OCI-LY1 (cell line): ENCODE results near the gene F11R.

Experiments
- H2AFZ ChIP-seq: fragments of 200-600 bp; sonication (generic), shearing (Covaris generic); 2 replicates; pipeline ENCODE4 v1.6.0; 2014; ENCODE audit warnings: antibody characterized with exemption, mild to moderate bottlenecking, low read length
- H3F3A ChIP-seq: fragments of 200-600 bp; sonication (generic), shearing (Covaris generic); 2 replicates; pipeline ENCODE4 v1.6.0; 2014; ENCODE audit warnings: mild to moderate bottlenecking, antibody characterized with exemption, low read length, moderate library complexity; ENCODE audit not compliant: insufficient read depth
- H3K27ac ChIP-seq: fragments of 200-600 bp; sonication (generic); 2 replicates; pipeline ENCODE4 v1.5.1; 2014; ENCODE audit warnings: low read length, mixed run types, mild to moderate bottlenecking, low read depth; ENCODE audit not compliant: poor library complexity, severe bottlenecking
- H3K27me3 ChIP-seq: fragments of 200-600 bp; sonication (generic); 2 replicates; pipeline ENCODE4 v1.6.0; 2014; ENCODE audit warnings: antibody characterized with exemption, mild to moderate bottlenecking, low read length, moderate library complexity; ENCODE audit not compliant: insufficient read depth
- H3K36me3 ChIP-seq: fragments of 200-600 bp; sonication (generic); 2 replicates; pipeline ENCODE4 v1.6.1; 2014; ENCODE audit warnings: mild to moderate bottlenecking, antibody characterized with exemption, low read length, moderate library complexity, mixed read lengths; ENCODE audit not compliant: insufficient read depth
- H3K4me1 ChIP-seq: fragments of 200-600 bp; sonication (generic); 2 replicates; pipeline ENCODE4 v1.5.1; 2014; ENCODE audit warnings: mild to moderate bottlenecking, low read length, moderate library complexity; ENCODE audit not compliant: insufficient read depth, severe bottlenecking
- H3K4me2 ChIP-seq: fragments of 200-600 bp; sonication (generic), shearing (Covaris generic); 2 replicates; pipeline ENCODE4 v1.6.1; 2014; ENCODE audit warnings: low read length
- H3K4me3 ChIP-seq: fragments of 200-600 bp; sonication (generic); 2 replicates; pipeline ENCODE4 v1.5.1; 2014; ENCODE audit warnings: low read length, low read depth, mild to moderate bottlenecking, mixed read lengths; ENCODE audit not compliant: poor library complexity, severe bottlenecking
- H3K79me2 ChIP-seq: fragments of 200-600 bp; shearing (Covaris generic); 2 replicates; pipeline ENCODE4 v1.6.1; 2016; ENCODE audit warnings: mixed run types, low read length, mixed read lengths; ENCODE audit not compliant: insufficient read depth
- H3K9ac ChIP-seq: fragments of 200-600 bp; sonication (generic), shearing (Covaris generic); 2 replicates; pipeline ENCODE4 v1.6.1; 2014; ENCODE audit warnings: mild to moderate bottlenecking, low read length, mixed read lengths
- H3K9me2 ChIP-seq: fragments of 200-600 bp; sonication (generic), shearing (Covaris generic); 2 replicates; pipeline ENCODE4 v1.6.1; 2014; ENCODE audit warnings: low read depth, mild to moderate bottlenecking, low read length, mixed read lengths
- H3K9me3 ChIP-seq: fragments of 200-600 bp; shearing (Covaris generic); 2 replicates; pipeline ENCODE4 v1.6.1; 2014; ENCODE audit warnings: low read length, mixed read lengths
- H4K20me1 ChIP-seq: fragments of 200-600 bp; sonication (generic), shearing (Covaris generic); 2 replicates; pipeline ENCODE4 v1.6.0; 2016; ENCODE audit warnings: mild to moderate bottlenecking, low read length; ENCODE audit not compliant: insufficient read depth
- CTCF ChIP-seq: fragments of 200-600 bp; sonication (generic), shearing (Covaris generic); IDR thresholded peaks from 2 replicates; pipeline ENCODE4 v1.5.1; 2017; ENCODE audit warnings: mild to moderate bottlenecking, antibody characterized with exemption, low read length, moderate library complexity, mixed read lengths
- EZH2 ChIP-seq: fragments of 200-600 bp; sonication (generic), shearing (Covaris generic); IDR thresholded peaks from 2 replicates; pipeline ENCODE4 v1.8.0; 2017; ENCODE audit warnings: borderline replicate concordance, mixed run types, mild to moderate bottlenecking, antibody characterized with exemption, low read length, moderate library complexity, mixed read lengths

Gene F11R

DNA sequence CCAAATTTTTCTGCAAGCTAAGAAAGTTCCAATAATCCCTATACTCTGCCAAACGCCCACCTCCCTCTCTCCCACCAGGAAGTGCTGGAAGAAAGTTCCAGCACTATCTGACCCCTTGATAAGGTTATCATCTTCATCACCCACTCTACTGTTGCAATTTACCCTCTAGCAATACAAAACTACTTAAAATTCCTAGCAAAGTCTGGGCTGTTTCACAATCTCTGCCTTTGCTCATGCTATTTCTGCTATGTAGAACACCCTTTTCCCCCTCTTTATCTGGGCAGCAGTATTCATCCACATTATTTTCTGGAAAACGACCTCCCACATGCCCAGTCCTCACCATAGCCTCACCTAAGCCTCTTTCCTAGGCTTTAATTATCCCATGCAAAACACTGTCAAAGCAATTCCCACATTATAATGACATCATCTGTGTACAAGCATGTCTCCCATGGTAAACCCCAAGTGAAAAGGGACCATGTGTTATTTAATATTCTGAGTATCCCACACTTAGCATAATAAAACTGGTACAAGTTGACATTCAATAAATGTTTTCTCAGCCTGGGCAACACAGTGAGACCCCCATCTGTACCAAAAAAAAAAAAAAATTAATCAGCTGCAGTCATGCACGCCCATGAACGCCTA, 12.0 kb downstream of the F11R start:
- H2AFZ ChIP-seq: no peak overlapping the region
- H3K4me2 ChIP-seq: no peak overlapping the region
- H3K9me2 ChIP-seq: no peaks in the 10 kb centered on the region
- peaks cover 34% of the 10 kb centered on the region for H3K79me2 ChIP-seq
- no peaks in the 10 kb centered on the region for H3F3A ChIP-seq
- H3K9ac ChIP-seq: no peak overlapping the region
- H3K4me1 ChIP-seq: peaks cover 21% of the 10 kb centered on the region
- TF ChIP-seq CTCF (no peak), EZH2 (no peak)
- no peak overlapping the region for H3K27ac ChIP-seq
- H4K20me1 ChIP-seq: no peaks in the 10 kb centered on the region
- no peaks in the 10 kb centered on the region for H3K9me3 ChIP-seq
- no peak overlapping the region for H3K4me3 ChIP-seq
- H3K36me3 ChIP-seq: 0 out of 2 replicates have a peak, but pooled peaks cover 3% of the 10 kb centered on the region
- H3K27me3 ChIP-seq: no peaks in the 10 kb centered on the region

- TF ChIP-seq EZH2 (no peak), CTCF (no peak)
- H3K9me3 ChIP-seq: no peaks in the 10 kb centered on the region
- H3K4me3 ChIP-seq: no peak overlapping the region
- no peaks in the 10 kb centered on the region for H4K20me1 ChIP-seq
- no peaks in the 10 kb centered on the region for H3K27me3 ChIP-seq
- no peak overlapping the region for H3K4me2 ChIP-seq
- peaks cover 25% of the 10 kb centered on the region; the same call in 1 of the 2 replicates for H3K79me2 ChIP-seq
- H3K27ac ChIP-seq: no peak overlapping the region
- no peaks in the 10 kb centered on the region for H3K9me2 ChIP-seq
- no peak overlapping the region for H2AFZ ChIP-seq
- H3K9ac ChIP-seq: no peak overlapping the region
- peaks cover 6% of the 10 kb centered on the region; the same call in 1 of the 2 replicates for H3K36me3 ChIP-seq
- H3K4me1 ChIP-seq: peaks cover 6% of the 10 kb centered on the region
- H3F3A ChIP-seq: 0 out of 2 replicates have a peak, but pooled peaks cover 4% of the 10 kb centered on the region
Observed at GRCh38 chr1:161007369-161007768, 13.6 kb downstream of the F11R start.

DNA sequence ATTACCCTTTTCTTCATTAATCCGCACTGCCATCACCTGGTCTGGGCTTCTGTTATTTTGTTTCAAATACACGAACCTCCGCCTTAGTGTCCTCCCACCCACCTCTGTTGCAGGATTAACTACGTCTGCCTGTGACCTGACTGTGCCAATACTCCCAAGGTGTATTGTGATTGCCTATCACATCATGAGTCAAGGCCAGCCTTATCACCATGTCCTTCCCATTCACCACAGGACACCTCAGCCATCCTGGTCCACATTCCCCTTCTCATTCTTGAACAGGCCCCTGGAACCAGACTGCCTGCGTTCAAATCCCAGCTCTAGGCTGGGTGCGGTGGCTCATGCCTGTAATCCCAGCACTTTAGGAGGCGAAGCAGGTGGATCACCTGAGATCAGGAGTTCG, 14.4 kb downstream of the F11R start:
- no peak for TF ChIP-seq EZH2
- no peak for TF ChIP-seq CTCF
- 0 out of 2 replicates have a peak, but pooled peaks cover 5% of the 10 kb centered on the region for H3F3A ChIP-seq
- H4K20me1 ChIP-seq: no peaks in the 10 kb centered on the region
- H3K9me2 ChIP-seq: no peaks in the 10 kb centered on the region
- H2AFZ ChIP-seq: no peak overlapping the region
- H3K79me2 ChIP-seq: 0 out of 2 replicates have a peak, but pooled peaks cover 18% of the 10 kb centered on the region
- no peaks in the 10 kb centered on the region for H3K4me1 ChIP-seq
- H3K4me2 ChIP-seq: no peak overlapping the region
- H3K9me3 ChIP-seq: no peaks in the 10 kb centered on the region
- H3K36me3 ChIP-seq: peaks cover 8% of the 10 kb centered on the region; the same call in 1 of the 2 replicates
- H3K27ac ChIP-seq: no peak overlapping the region
- H3K4me3 ChIP-seq: no peak overlapping the region
- H3K9ac ChIP-seq: no peak overlapping the region
- H3K27me3 ChIP-seq: no peaks in the 10 kb centered on the region
